ENCODE results near the gene MED28.

DNA sequence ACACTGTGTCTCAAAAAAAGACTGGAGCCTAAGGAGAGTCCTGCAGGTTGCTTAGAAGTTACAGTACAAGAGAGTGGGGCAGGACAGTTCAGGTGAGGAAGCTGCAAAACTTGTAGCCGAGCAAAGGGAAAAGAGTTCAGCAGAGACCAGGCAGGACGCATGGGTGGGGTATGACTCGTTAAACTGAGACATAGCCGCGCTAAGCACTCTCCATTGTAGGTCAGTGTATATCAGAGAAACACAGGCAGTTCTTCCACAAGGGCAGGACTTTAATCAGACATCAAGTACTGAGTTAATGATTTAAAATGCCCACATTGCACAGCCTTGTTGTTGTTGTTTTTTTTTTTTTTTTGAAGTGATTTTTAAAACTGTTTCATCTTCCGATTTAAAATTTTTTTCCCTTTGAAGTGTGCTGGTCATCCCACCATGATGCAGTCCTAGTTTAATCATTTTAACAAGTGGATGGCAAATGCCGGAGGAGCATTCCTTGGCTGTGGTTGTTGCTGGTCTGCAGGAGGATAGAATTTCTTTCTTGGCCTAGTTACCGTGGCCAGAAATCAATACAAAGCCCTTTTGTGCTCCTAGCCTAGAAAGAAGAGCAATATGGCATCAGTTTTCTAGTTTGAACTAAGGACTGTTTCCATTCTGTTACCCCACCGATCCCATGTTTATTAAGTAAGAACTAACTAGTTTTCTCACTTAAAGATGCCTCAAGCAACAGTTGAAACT lies 27.2 kb upstream of the MED28 start:
- TF ChIP-seq, protein P1, sequence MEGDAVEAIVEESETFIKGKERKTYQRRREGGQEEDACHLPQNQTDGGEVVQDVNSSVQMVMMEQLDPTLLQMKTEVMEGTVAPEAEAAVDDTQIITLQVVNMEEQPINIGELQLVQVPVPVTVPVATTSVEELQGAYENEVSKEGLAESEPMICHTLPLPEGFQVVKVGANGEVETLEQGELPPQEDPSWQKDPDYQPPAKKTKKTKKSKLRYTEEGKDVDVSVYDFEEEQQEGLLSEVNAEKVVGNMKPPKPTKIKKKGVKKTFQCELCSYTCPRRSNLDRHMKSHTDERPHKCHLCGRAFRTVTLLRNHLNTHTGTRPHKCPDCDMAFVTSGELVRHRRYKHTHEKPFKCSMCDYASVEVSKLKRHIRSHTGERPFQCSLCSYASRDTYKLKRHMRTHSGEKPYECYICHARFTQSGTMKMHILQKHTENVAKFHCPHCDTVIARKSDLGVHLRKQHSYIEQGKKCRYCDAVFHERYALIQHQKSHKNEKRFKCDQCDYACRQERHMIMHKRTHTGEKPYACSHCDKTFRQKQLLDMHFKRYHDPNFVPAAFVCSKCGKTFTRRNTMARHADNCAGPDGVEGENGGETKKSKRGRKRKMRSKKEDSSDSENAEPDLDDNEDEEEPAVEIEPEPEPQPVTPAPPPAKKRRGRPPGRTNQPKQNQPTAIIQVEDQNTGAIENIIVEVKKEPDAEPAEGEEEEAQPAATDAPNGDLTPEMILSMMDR (IDR thresholded peaks at IDR 0.05): no peak
- TF ChIP-seq POLR2A (IDR thresholded peaks at IDR 0.05): no peak

Data from body of pancreas (tissue), 4 donors.